ENCODE data around the gene NCAM1. TPM values are rescaled to one million over a fixed set of nuclear protein-coding genes. Genes with fewer than 3 reads are reported as not detected.

The NCAM1 gene
- total RNA-seq, 4 donors from 2014 or later, result 7.2 to 18.6 (median 14.4) TPM

GRCh38 chr11:113151521-113151920 is 190.3 kb downstream of the NCAM1 start:
- no peak for TF ChIP-seq POLR2AphosphoS5 (IDR thresholded peaks at IDR 0.05)
- TF ChIP-seq EP300 (IDR thresholded peaks at IDR 0.05; ENCODE audit: low read depth), result no peak
- no peak for TF ChIP-seq POLR2A (IDR thresholded peaks at IDR 0.05)
- no peak for TF ChIP-seq CTCF (IDR thresholded peaks at IDR 0.05)
- WGBS, 2 donors (ENCODE audit: low coverage in 1 of 2), result 84 to 100% methylated on average over 2 to 4 of the region's 4 CpGs
- Histone ChIP-seq H3K27me3 (no peaks in the 10 kb centered on the region), H3K9me3 (no peaks in the 10 kb centered on the region), H3K4me1 (peaks cover 0 to 6% (median 2%) of the 10 kb centered on the region in 4 donors), H3K27ac (no peak overlapping the region), H3K36me3 (no peaks in the 10 kb centered on the region), H3K4me3 (no peak overlapping the region)
- no peak for DNase-seq
- intact Hi-C loops (cut with DNase I; ENCODE audit: low total_unique reads), result no loop called here
- in situ Hi-C loops (cut with MboI; ENCODE audit: low pct_ligation_motif_present in 1 of 4, low pct_unique_long_range_greater_than_20kb in 1 of 4, low sequenced_read_pairs in 3 of 4), result no loop called here

GRCh38 chr11:113152500-113152899 is 191.3 kb downstream of the NCAM1 start:
- Histone ChIP-seq H3K27me3 (no peaks in the 10 kb centered on the region), H3K36me3 (no peaks in the 10 kb centered on the region), H3K9me3 (no peaks in the 10 kb centered on the region), H3K4me3 (no peak overlapping the region), H3K27ac (no peak overlapping the region), H3K4me1 (peaks cover 0 to 6% (median 2%) of the 10 kb centered on the region in 4 donors)
- intact Hi-C loops (cut with DNase I; ENCODE audit: low total_unique reads) (no loop called here), in situ Hi-C loops (cut with MboI; ENCODE audit: low pct_ligation_motif_present in 1 of 4, low pct_unique_long_range_greater_than_20kb in 1 of 4, low sequenced_read_pairs in 3 of 4) (no loop called here)
- TF ChIP-seq POLR2A (IDR thresholded peaks at IDR 0.05), result no peak
- no peak for TF ChIP-seq EP300 (IDR thresholded peaks at IDR 0.05; ENCODE audit: low read depth)
- TF ChIP-seq CTCF (IDR thresholded peaks at IDR 0.05), result no peak
- no peak for TF ChIP-seq POLR2AphosphoS5 (IDR thresholded peaks at IDR 0.05)
- no peak for DNase-seq

GRCh38 chr11:113153847-113154246 is 192.6 kb downstream of the NCAM1 start:
- H3K36me3 ChIP-seq, result no peaks in the 10 kb centered on the region
- TF ChIP-seq POLR2A (IDR thresholded peaks at IDR 0.05) (no peak), POLR2AphosphoS5 (IDR thresholded peaks at IDR 0.05) (peak in 1 of 3 donors; percentile 49), CTCF (IDR thresholded peaks at IDR 0.05) (no peak), EP300 (IDR thresholded peaks at IDR 0.05; ENCODE audit: low read depth) (no peak)
- no peak for DNase-seq
- 57% methylated on average over 2 of the region's 2 CpGs for WGBS, 2 donors (ENCODE audit: low coverage in 1 of 2)
- no peak overlapping the region for H3K27ac ChIP-seq
- in situ Hi-C loops (cut with MboI; ENCODE audit: low pct_ligation_motif_present in 1 of 4, low pct_unique_long_range_greater_than_20kb in 1 of 4, low sequenced_read_pairs in 3 of 4) (no loop called here), intact Hi-C loops (cut with DNase I; ENCODE audit: low total_unique reads) (no loop called here)
- H3K27me3 ChIP-seq, result no peaks in the 10 kb centered on the region
- no peaks in the 10 kb centered on the region for H3K9me3 ChIP-seq
- peaks cover 0 to 6% (median 2%) of the 10 kb centered on the region in 4 donors for H3K4me1 ChIP-seq
- H3K4me3 ChIP-seq, result no peak overlapping the region

GRCh38 chr11:113159988-113160807 is 199.0 kb downstream of the NCAM1 start:
- Histone ChIP-seq H3K4me3 (no peak overlapping the region), H3K27me3 (no peaks in the 10 kb centered on the region), H3K27ac (peak overlapping the region in 3 of 4 donors; percentile 31 to 41 (median 32)), H3K9me3 (no peaks in the 10 kb centered on the region), H3K36me3 (no peaks in the 10 kb centered on the region), H3K4me1 (peaks cover 10 to 25% (median 13%) of the 10 kb centered on the region in 4 donors)
- in situ Hi-C loops (cut with MboI; ENCODE audit: low pct_ligation_motif_present in 1 of 4, low pct_unique_long_range_greater_than_20kb in 1 of 4, low sequenced_read_pairs in 3 of 4) (no loop called here), intact Hi-C loops (cut with DNase I; ENCODE audit: low total_unique reads) (no loop called here)
- 65 to 93% methylated on average over 3 to 7 of the region's 7 CpGs for WGBS, 2 donors (ENCODE audit: low coverage in 1 of 2)
- no peak for DNase-seq
- no peak for TF ChIP-seq CTCF (IDR thresholded peaks at IDR 0.05)
- TF ChIP-seq POLR2AphosphoS5 (IDR thresholded peaks at IDR 0.05), result no peak
- no peak for TF ChIP-seq POLR2A (IDR thresholded peaks at IDR 0.05)
- no peak for TF ChIP-seq EP300 (IDR thresholded peaks at IDR 0.05; ENCODE audit: low read depth)

All from transverse colon (tissue), 4 donors.